HepG2 (cell line): ENCODE results near the gene ARHGAP29. TPM values are rescaled to one million over a fixed set of nuclear protein-coding genes. Genes with fewer than 3 reads are reported as not detected.
A peak's percentile ranks its signal among the peaks of the same experiment; 100 is the strongest.

ENCODE experiments used
- AGO1 ChIP-seq: fragments of 200-400 bp; formaldehyde crosslinking; IDR thresholded peaks from 2 replicates; pipeline ENCODE4 v1.6.1; 2017; ENCODE audit warnings: mild to moderate bottlenecking, low read depth, low read length, moderate library complexity; ENCODE audit not compliant: poor library complexity, severe bottlenecking
- ARNTL ChIP-seq: sonication (generic); formaldehyde crosslinking; IDR thresholded peaks from 2 replicates; pipeline ENCODE4 v1.4.0; 2020; ENCODE audit warnings: mild to moderate bottlenecking, missing genetic modification reagents
- HNRNPK ChIP-seq: fragments of 200-400 bp; formaldehyde crosslinking; IDR thresholded peaks from 2 replicates; pipeline ENCODE4 v1.6.1; 2018; ENCODE audit warnings: low read length, low read depth, moderate library complexity, mild to moderate bottlenecking; ENCODE audit not compliant: poor library complexity, severe bottlenecking
- MAX ChIP-seq: IDR thresholded peaks from 2 replicates; pipeline ENCODE4 v1.6.1; 2012; ENCODE audit warnings: inconsistent platforms
- PAX8 ChIP-seq: sonication (generic); formaldehyde crosslinking; IDR thresholded peaks from 2 replicates; pipeline ENCODE4 v1.8.0; 2022; ENCODE audit warnings: mild to moderate bottlenecking, missing genetic modification reagents, borderline replicate concordance
- RXRA ChIP-seq: sonication (generic); formaldehyde crosslinking; IDR thresholded peaks from 2 replicates; pipeline ENCODE4 v1.5.1; 2020; ENCODE audit warnings: missing genetic modification reagents
- SAP130 ChIP-seq: IDR thresholded peaks from 2 replicates; pipeline ENCODE4 v1.6.1; 2016; ENCODE audit warnings: low read depth
- SIN3B ChIP-seq: fragments of 150-350 bp; IDR thresholded peaks from 2 replicates; pipeline ENCODE4 v1.6.1; 2014; ENCODE audit warnings: low read length
- SIX4 ChIP-seq: sonication (generic); formaldehyde crosslinking; IDR thresholded peaks from 2 replicates; pipeline ENCODE4 v1.4.0; 2020; ENCODE audit warnings: missing genetic modification reagents
- SP2 ChIP-seq: sonication (generic); formaldehyde crosslinking; IDR thresholded peaks from 2 replicates; pipeline ENCODE4 v1.5.1; 2020; ENCODE audit warnings: mild to moderate bottlenecking, missing genetic modification reagents
- TOPORS ChIP-seq: sonication (generic); formaldehyde crosslinking; IDR thresholded peaks from 2 replicates; pipeline ENCODE4 v1.8.0; 2023; ENCODE audit warnings: mild to moderate bottlenecking, missing genetic modification reagents
- TRAFD1 ChIP-seq: sonication (generic); formaldehyde crosslinking; IDR thresholded peaks from 2 replicates; pipeline ENCODE4 v1.5.1; 2020; ENCODE audit warnings: missing genetic modification reagents, mild to moderate bottlenecking, borderline replicate concordance
- U2AF1 ChIP-seq: fragments of 200-400 bp; formaldehyde crosslinking; optimal IDR thresholded peaks from 2 replicates; pipeline ENCODE3; 2017; ENCODE audit warnings: mild to moderate bottlenecking, low read depth, low read length
- ZBTB21 ChIP-seq: sonication (generic); formaldehyde crosslinking; IDR thresholded peaks from 2 replicates; pipeline ENCODE4 v1.4.0; 2020; ENCODE audit warnings: missing genetic modification reagents
- ZBTB26 ChIP-seq: IDR thresholded peaks from 2 replicates; pipeline ENCODE4 v1.6.1; 2016; ENCODE audit warnings: missing compliant biosample characterization, missing genetic modification reagents, borderline replicate concordance
- ZBTB7B ChIP-seq: sonication (generic); formaldehyde crosslinking; IDR thresholded peaks from 2 replicates; pipeline ENCODE4 v1.4.0; 2020; ENCODE audit warnings: missing genetic modification reagents
- ZC3H4 ChIP-seq: sonication (generic); formaldehyde crosslinking; IDR thresholded peaks from 2 replicates; pipeline ENCODE4 v1.4.0; 2020; ENCODE audit warnings: missing genetic modification reagents, borderline replicate concordance
- ZNF232 ChIP-seq: sonication (generic); formaldehyde crosslinking; IDR thresholded peaks from 2 replicates; pipeline ENCODE4 v1.4.0; 2020; ENCODE audit warnings: missing genetic modification reagents, borderline replicate concordance
- ZNF468 ChIP-seq: sonication (generic); formaldehyde crosslinking; IDR thresholded peaks from 2 replicates; pipeline ENCODE4 v1.8.0; 2022; ENCODE audit warnings: mild to moderate bottlenecking, moderate library complexity, missing genetic modification reagents
- ZNF501 ChIP-seq: sonication (generic); formaldehyde crosslinking; IDR thresholded peaks from 2 replicates; pipeline ENCODE4 v1.5.1; 2020; ENCODE audit warnings: mild to moderate bottlenecking, moderate library complexity, missing genetic modification reagents
- ZNF556 ChIP-seq: sonication (generic); formaldehyde crosslinking; IDR thresholded peaks from 2 replicates; pipeline ENCODE4 v1.4.0; 2020; ENCODE audit warnings: mild to moderate bottlenecking, missing genetic modification reagents, borderline replicate concordance
- ZNF709 ChIP-seq: sonication (generic); formaldehyde crosslinking; IDR thresholded peaks from 2 replicates; pipeline ENCODE4 v1.5.0; 2020; ENCODE audit warnings: mild to moderate bottlenecking, missing genetic modification reagents
- ZNF768 ChIP-seq: sonication (generic); formaldehyde crosslinking; IDR thresholded peaks from 2 replicates; pipeline ENCODE4 v1.4.0; 2020; ENCODE audit warnings: missing genetic modification reagents
- ZNF776 ChIP-seq: sonication (generic); formaldehyde crosslinking; IDR thresholded peaks from 2 replicates; pipeline ENCODE4 v1.4.0; 2020; ENCODE audit warnings: mild to moderate bottlenecking, missing genetic modification reagents
- ZNF800 ChIP-seq: sonication (generic); formaldehyde crosslinking; IDR thresholded peaks from 2 replicates; pipeline ENCODE4 v1.4.0; 2020; ENCODE audit warnings: missing genetic modification reagents
- ZNF879 ChIP-seq: sonication (generic); formaldehyde crosslinking; IDR thresholded peaks from 2 replicates; pipeline ENCODE4 v1.8.1; 2023; ENCODE audit warnings: missing genetic modification reagents
- polyA plus RNA-seq, 8 experiments: library from polyadenylated mRNA; depleted of rRNA in 3 of 8; stranded (reverse) in 7 of 8; unstranded in 1 of 8; fragments of >200 nt; fragmentation: Illumina TruSeq in 4 of 8; extraction: Trizol in 4 of 8; gene quantifications; 2 replicates each; pipeline versions ENCODE4 v1.2.1 to v1.2.3, GENCODE V29; 2011 to 2016; ENCODE audit warnings: low read depth in 4 of 8, missing spikeins in 1 of 8, mixed read lengths in 1 of 8; ENCODE audit not compliant: insufficient read depth in 1 of 8
- total RNA-seq, 5 experiments: library from RNA; depleted of rRNA; stranded (reverse); fragments of >200 nt; fragmentation: Illumina TruSeq; extraction: Trizol; gene quantifications; 2 replicates each; pipeline ENCODE4 v1.2.3, GENCODE V29; 2016; ENCODE audit warnings: low read depth in 1 of 5

The ARHGAP29 gene
- total and polyA plus RNA-seq, 2 of the 13 experiments (the other 11 are each of a cell fraction or from before 2014, with no cell fraction given): 12.8 to 18.3 TPM

GRCh38 chr1:94125551-94126514 is 111.6 kb downstream of the ARHGAP29 start (continued):
- TF ChIP-seq ZNF709 (CRISPR knock-in tag) (no peak), PAX8 (CRISPR knock-in tag) (no peak), ZNF879 (CRISPR knock-in tag) (no peak), ZNF501 (CRISPR knock-in tag) (peak; percentile 78), ZC3H4 (CRISPR knock-in tag) (no peak), SP2 (CRISPR knock-in tag) (no peak), SIN3B (no peak), ZNF800 (0 out of 2 replicates have a peak, but pooled peaks have one; percentile 39), ZNF556 (no peak), SAP130 (CRISPR knock-in tag) (peak; percentile 69), ZBTB26 (no peak), TRAFD1 (CRISPR knock-in tag) (no peak), RXRA (CRISPR knock-in tag) (peak; percentile 96), ZNF776 (CRISPR knock-in tag) (no peak), U2AF1 (no peak), ZNF768 (CRISPR knock-in tag) (no peak), ZNF468 (CRISPR knock-in tag) (no peak), MAX (peak; percentile 36; the same call in 1 of the 2 replicates), TOPORS (CRISPR knock-in tag) (no peak), HNRNPK (no peak), AGO1 (no peak), ZBTB21 (CRISPR knock-in tag) (no peak), ZNF232 (CRISPR knock-in tag) (peak; percentile 58; the same call in 1 of the 2 replicates), ZBTB7B (no peak), ARNTL (CRISPR knock-in tag) (0 out of 2 replicates have a peak, but pooled peaks have one; percentile 41), SIX4 (CRISPR knock-in tag) (peak; percentile 33; the same call in 1 of the 2 replicates)
